A673 (cell line): ENCODE measurements around the gene CDKN2C. TPM values are rescaled to one million over a fixed set of nuclear protein-coding genes. Genes with fewer than 3 reads are reported as not detected.

ENCODE experiments used
- BruUV-seq: library from RNA; stranded (reverse); fragments of 400-500 nt; replicated peaks from 2 replicates; lab custom pipeline; 2021; lab: Mats Ljungman, UMichigan
- CTCF ChIA-PET: fragments of 300-600 bp; sonication (Branson Sonifier 250); formaldehyde crosslinking; loops from one replicate; lab custom pipeline; 2022; ENCODE audit warnings: antibody characterized with exemption; lab: Charles Lee
- POLR2A ChIA-PET: fragments of 300-600 bp; sonication (Branson Sonifier 250); formaldehyde crosslinking; loops from one replicate; lab custom pipeline; 2022; ENCODE audit warnings: antibody characterized with exemption; ENCODE audit not compliant: low non-redundant PET; lab: Charles Lee
- DNase-seq: peaks from one replicate; pipeline ENCODE4 v3.0.0-alpha.2; 2015; ENCODE audit warnings: low spot score
- H3K27ac ChIP-seq: fragments of 200-600 bp; sonication (generic); 2 replicates; pipeline ENCODE4 v1.5.1; 2016; ENCODE audit warnings: mixed run types, low read depth, mild to moderate bottlenecking, mixed read lengths, antibody characterized with exemption, low read length; ENCODE audit not compliant: poor library complexity, severe bottlenecking
- H3K27me3 ChIP-seq: fragments of 200-600 bp; sonication (generic); replicated peaks from 2 replicates; pipeline ENCODE4 v1.6.1; 2017; ENCODE audit warnings: mixed run types, low read depth, mild to moderate bottlenecking, mixed read lengths, antibody characterized with exemption, low read length; ENCODE audit not compliant: insufficient read depth, poor library complexity
- H3K36me3 ChIP-seq: fragments of 200-600 bp; sonication (generic); 2 replicates; pipeline ENCODE4 v1.6.1; 2016; ENCODE audit warnings: mixed run types, mild to moderate bottlenecking, mixed read lengths, antibody characterized with exemption, low read length; ENCODE audit not compliant: insufficient read depth, poor library complexity, severe bottlenecking
- H3K4me1 ChIP-seq: fragments of 200-600 bp; sonication (generic); 2 replicates; pipeline ENCODE4 v1.6.1; 2017; ENCODE audit warnings: mixed run types, mild to moderate bottlenecking, mixed read lengths, antibody characterized with exemption, low read length; ENCODE audit not compliant: insufficient read depth, poor library complexity, severe bottlenecking
- H3K4me3 ChIP-seq: fragments of 200-600 bp; sonication (generic); 2 replicates; pipeline ENCODE4 v1.5.1; 2016; ENCODE audit warnings: low read depth, mixed run types, mild to moderate bottlenecking, mixed read lengths, low read length; ENCODE audit not compliant: poor library complexity, severe bottlenecking
- H3K9me3 ChIP-seq: fragments of 200-600 bp; sonication (generic); 2 replicates; pipeline ENCODE4 v1.6.1; 2016; ENCODE audit warnings: mixed run types, low read depth, mild to moderate bottlenecking, mixed read lengths, antibody characterized with exemption, low read length; ENCODE audit not compliant: poor library complexity, severe bottlenecking
- CTCF ChIP-seq: fragments of 300-800, 200-600 bp; sonication (generic); conservative IDR thresholded peaks from 2 replicates; pipeline ENCODE4 v1.5.1; 2017; ENCODE audit warnings: low read depth, mild to moderate bottlenecking, antibody characterized with exemption, low read length, moderate library complexity, mixed read lengths
- EZH2 ChIP-seq: fragments of 200-600 bp; sonication (generic); IDR thresholded peaks from 2 replicates; pipeline ENCODE4 v1.6.1; 2017; ENCODE audit warnings: borderline replicate concordance, low read depth, mild to moderate bottlenecking, mixed read lengths, antibody characterized with exemption, low read length; ENCODE audit not compliant: poor library complexity, severe bottlenecking
- intact Hi-C: fragments of 100-400 bp; cut with micrococcal nuclease; formaldehyde crosslinking; loops from one replicate; pipeline ENCODE4 v1.10.0; 2022; ENCODE audit not compliant: unreplicated experiment
- total RNA-seq: library from RNA; stranded (reverse); gene quantifications from 2 replicates; pipeline ENCODE4 v1.2.3, GENCODE V29; 2021

CDKN2C gene
- total RNA-seq, 1 experiment from 2014 or later: 53.5 TPM

- Histone ChIP-seq H3K4me3 (no peak overlapping the region), H3K9me3 (no peaks in the 10 kb centered on the region), H3K4me1 (no peaks in the 10 kb centered on the region), H3K27me3 (no peaks in the 10 kb centered on the region), H3K36me3 (no peaks in the 10 kb centered on the region), H3K27ac (no peak overlapping the region)
- no TSS peak for BruUV-seq
- intact Hi-C loops: no loop called here
- ChIA-PET CTCF (no interaction called here), POLR2A (no interaction called here)
- TF ChIP-seq EZH2 (no peak), CTCF (no peak)
- no peak for DNase-seq
Measured at GRCh38 chr1:51009381-51009780, 39.3 kb downstream of the CDKN2C start.

GRCh38 chr1:51014878-51015277 lies 44.8 kb downstream of the CDKN2C start:
- no peak overlapping the region for H3K4me3 ChIP-seq
- H3K27ac ChIP-seq: no peak overlapping the region
- H3K36me3 ChIP-seq: no peaks in the 10 kb centered on the region
- H3K4me1 ChIP-seq: no peaks in the 10 kb centered on the region
- no peaks in the 10 kb centered on the region for H3K27me3 ChIP-seq
- BruUV-seq: no TSS peak
- TF ChIP-seq EZH2: no peak
- TF ChIP-seq CTCF: no peak
- ChIA-PET POLR2A (no interaction called here), CTCF (no interaction called here)
- intact Hi-C loops: no loop called here
- no peak for DNase-seq
- no peaks in the 10 kb centered on the region for H3K9me3 ChIP-seq

GRCh38 chr1:51019811-51020210 lies 49.8 kb downstream of the CDKN2C start:
- Histone ChIP-seq H3K27ac (no peak overlapping the region), H3K36me3 (no peaks in the 10 kb centered on the region), H3K9me3 (no peaks in the 10 kb centered on the region), H3K4me1 (no peaks in the 10 kb centered on the region), H3K27me3 (no peaks in the 10 kb centered on the region), H3K4me3 (no peak overlapping the region)
- intact Hi-C loops: no loop called here
- no peak for DNase-seq
- BruUV-seq: no TSS peak
- no peak for TF ChIP-seq CTCF
- TF ChIP-seq EZH2: no peak
- ChIA-PET POLR2A (no interaction called here), CTCF (no interaction called here)

Other genes starting within 250 kb of the CDKN2C start
- 105 and 109 TPM in 2 replicates for gene FAF1, start 10.0 kb upstream of the CDKN2C start, total RNA-seq
- gene C1orf185, start 132.0 kb downstream of the CDKN2C start, total RNA-seq: not detected in 2 replicates